Measurements from ENCODE around the gene LYST.

The LYST gene

DNA sequence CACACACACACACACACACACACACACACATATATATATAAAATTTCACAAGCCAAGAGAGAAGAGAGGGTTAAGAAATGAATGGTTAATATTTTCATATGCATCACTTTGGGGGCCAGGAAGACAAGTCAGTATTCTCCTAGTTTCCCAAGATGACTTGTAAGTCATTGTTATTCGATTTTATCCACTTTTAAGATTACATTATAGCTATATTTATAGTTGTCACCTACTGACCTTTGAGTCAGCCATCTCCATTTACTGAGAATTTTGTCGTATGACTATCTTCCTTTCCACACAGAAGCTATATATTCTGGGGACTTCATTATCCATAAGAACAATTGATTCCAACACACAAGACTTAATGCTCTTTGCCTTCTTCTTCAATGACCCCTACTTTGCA, 8.9 kb downstream of the LYST start:
- Histone ChIP-seq H2AFZ (ENCODE audit: low read length) (no peak overlapping the region), H3K4me1 (ENCODE audit: low read length) (peaks cover 11% of the 10 kb centered on the region; the same call in 1 of the 2 replicates), H3K9me2 (replicated peaks; ENCODE audit: insufficient read depth, low read length) (no peaks in the 10 kb centered on the region), H3K27me3 (replicated peaks; ENCODE audit: insufficient read depth, low read length) (no peaks in the 10 kb centered on the region), H3K79me2 (ENCODE audit: low read length) (peaks cover 2% of the 10 kb centered on the region; the same call in 1 of the 2 replicates), H3K36me3 (replicated peaks; ENCODE audit: insufficient read depth, low read length) (no peaks in the 10 kb centered on the region), H3K9ac (ENCODE audit: low read length) (no peak overlapping the region), H4K20me1 (ENCODE audit: insufficient read depth, low read length) (no peaks in the 10 kb centered on the region), H3K4me2 (ENCODE audit: low read depth, low read length) (no peak overlapping the region), H3F3A (ENCODE audit: insufficient read depth, low read length) (no peaks in the 10 kb centered on the region), H3K9me3 (replicated peaks; ENCODE audit: insufficient read depth, low read length) (no peaks in the 10 kb centered on the region), H3K4me3 (ENCODE audit: low read length) (no peak overlapping the region), H3K27ac (ENCODE audit: low read length) (no peak overlapping the region)
- no peak for TF ChIP-seq EZH2phosphoT487 (IDR thresholded peaks at IDR 0.05; ENCODE audit: low read length)
- no peak for TF ChIP-seq CTCF (IDR thresholded peaks at IDR 0.05; ENCODE audit: low read length)
- TF ChIP-seq EZH2 (optimal IDR thresholded peaks at IDR 0.05; ENCODE audit: low read depth, low read length) = no peak
- DNase-seq = no peak

DNA sequence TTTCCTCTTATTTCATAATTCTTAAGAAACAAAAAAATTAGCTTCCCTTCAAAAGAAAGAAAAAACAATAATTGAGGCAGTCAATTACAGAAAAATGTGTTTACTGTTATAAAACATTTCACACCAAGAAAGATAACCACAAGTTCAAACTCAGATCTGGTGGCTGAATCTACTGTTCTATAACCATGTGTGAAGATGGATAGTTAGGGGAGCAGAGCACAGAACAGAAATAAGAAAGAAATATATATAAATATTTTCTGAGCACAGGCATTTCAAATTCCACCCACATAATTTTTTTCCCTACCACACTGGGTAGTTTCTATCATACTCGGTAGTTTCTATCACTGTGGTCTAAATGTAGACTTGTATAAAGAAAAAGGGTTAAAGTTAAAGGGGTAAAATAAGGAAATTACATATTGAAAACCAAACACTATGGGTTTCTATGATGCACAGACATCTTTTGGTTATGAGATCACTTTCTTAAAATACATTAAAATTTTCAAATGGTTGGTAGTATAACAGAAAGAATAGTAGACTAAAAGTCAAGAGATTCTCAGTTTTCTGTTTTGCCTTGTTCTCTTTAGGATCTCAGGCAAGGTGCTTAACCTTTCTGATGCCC, 10.8 kb downstream of the LYST start:
- Histone ChIP-seq H3K4me3 (ENCODE audit: low read length) (no peak overlapping the region), H2AFZ (ENCODE audit: low read length) (no peak overlapping the region), H3K4me2 (ENCODE audit: low read depth, low read length) (peak overlapping the region; percentile 14; the same call in 1 of the 2 replicates), H3K27ac (ENCODE audit: low read length) (peak overlapping the region; percentile 39; the same call in 1 of the 2 replicates), H3F3A (ENCODE audit: insufficient read depth, low read length) (no peaks in the 10 kb centered on the region), H3K79me2 (ENCODE audit: low read length) (peaks cover 2% of the 10 kb centered on the region; the same call in 1 of the 2 replicates), H3K9me2 (replicated peaks; ENCODE audit: insufficient read depth, low read length) (no peaks in the 10 kb centered on the region), H4K20me1 (ENCODE audit: insufficient read depth, low read length) (no peaks in the 10 kb centered on the region), H3K9me3 (replicated peaks; ENCODE audit: insufficient read depth, low read length) (no peaks in the 10 kb centered on the region), H3K9ac (ENCODE audit: low read length) (peak overlapping the region; percentile 13; the same call in 1 of the 2 replicates), H3K27me3 (replicated peaks; ENCODE audit: insufficient read depth, low read length) (no peaks in the 10 kb centered on the region), H3K36me3 (replicated peaks; ENCODE audit: insufficient read depth, low read length) (no peaks in the 10 kb centered on the region), H3K4me1 (ENCODE audit: low read length) (peaks cover 11% of the 10 kb centered on the region; the same call in 1 of the 2 replicates)
- TF ChIP-seq CTCF (IDR thresholded peaks at IDR 0.05; ENCODE audit: low read length) (no peak), EZH2 (optimal IDR thresholded peaks at IDR 0.05; ENCODE audit: low read depth, low read length) (no peak)
- DNase-seq = peak; percentile 33

DNA sequence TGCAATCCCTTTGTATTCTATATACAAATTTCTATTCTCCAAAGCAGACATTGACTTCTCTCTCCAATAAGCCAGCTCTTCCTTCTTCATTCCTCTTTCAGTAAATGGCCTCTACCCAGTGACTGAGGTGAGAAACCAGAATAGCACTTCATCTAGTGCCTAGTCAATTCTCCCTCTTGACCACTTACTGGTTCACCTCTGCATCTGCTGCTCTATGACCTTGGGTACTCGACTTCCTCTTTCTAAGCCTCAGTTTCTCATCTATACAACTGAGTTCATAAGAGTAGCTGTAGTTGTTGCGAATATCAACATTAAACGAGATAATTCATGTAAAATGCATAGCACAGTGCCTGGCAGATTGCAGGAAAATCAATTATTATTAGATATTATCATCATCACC, 12.4 kb downstream of the LYST start:
- no peak overlapping the region for H3K4me2 ChIP-seq (ENCODE audit: low read depth, low read length)
- no peaks in the 10 kb centered on the region for H3F3A ChIP-seq (ENCODE audit: insufficient read depth, low read length)
- H3K27me3 ChIP-seq (replicated peaks; ENCODE audit: insufficient read depth, low read length) = no peaks in the 10 kb centered on the region
- H4K20me1 ChIP-seq (ENCODE audit: insufficient read depth, low read length) = no peaks in the 10 kb centered on the region
- no peak overlapping the region for H3K9ac ChIP-seq (ENCODE audit: low read length)
- H3K36me3 ChIP-seq (replicated peaks; ENCODE audit: insufficient read depth, low read length) = no peaks in the 10 kb centered on the region
- no peaks in the 10 kb centered on the region for H3K9me2 ChIP-seq (replicated peaks; ENCODE audit: insufficient read depth, low read length)
- no peak for DNase-seq
- H3K4me1 ChIP-seq (ENCODE audit: low read length) = peaks cover 11% of the 10 kb centered on the region; the same call in 1 of the 2 replicates
- H3K27ac ChIP-seq (ENCODE audit: low read length) = no peak overlapping the region
- no peaks in the 10 kb centered on the region for H3K9me3 ChIP-seq (replicated peaks; ENCODE audit: insufficient read depth, low read length)
- H3K79me2 ChIP-seq (ENCODE audit: low read length) = peaks cover 2% of the 10 kb centered on the region; the same call in 1 of the 2 replicates
- no peak for TF ChIP-seq CTCF (IDR thresholded peaks at IDR 0.05; ENCODE audit: low read length)
- TF ChIP-seq EZH2phosphoT487 (IDR thresholded peaks at IDR 0.05; ENCODE audit: low read length) = no peak
- no peak for TF ChIP-seq EZH2 (optimal IDR thresholded peaks at IDR 0.05; ENCODE audit: low read depth, low read length)
- H3K4me3 ChIP-seq (ENCODE audit: low read length) = no peak overlapping the region
- no peak overlapping the region for H2AFZ ChIP-seq (ENCODE audit: low read length)

Measured in MM.1S (cell line).